ENCODE data around the gene YJEFN3.

YJEFN3 gene

GRCh38 chr19:19558055-19558454 lies 29.3 kb downstream of the YJEFN3 start:
- no peak for DNase-seq

- DNase-seq = no peak
Measured at GRCh38 chr19:19558636-19559035, 29.9 kb downstream of the YJEFN3 start.

- no peak for DNase-seq
Measured at GRCh38 chr19:19559931-19560330, 31.2 kb downstream of the YJEFN3 start.

- DNase-seq = no peak
Measured at GRCh38 chr19:19561946-19562664, 33.4 kb downstream of the YJEFN3 start.

- DNase-seq = peak; percentile 38
Measured at GRCh38 chr19:19562665-19563347, 34.1 kb downstream of the YJEFN3 start.

GRCh38 chr19:19563348-19563848 lies 34.7 kb downstream of the YJEFN3 start:
- no peak for DNase-seq

- no peak for DNase-seq
Measured at GRCh38 chr19:19566306-19566705, 37.6 kb downstream of the YJEFN3 start.

- no peak for DNase-seq
Measured at GRCh38 chr19:19567391-19567790, 38.7 kb downstream of the YJEFN3 start.

- DNase-seq = no peak
Measured at GRCh38 chr19:19568802-19569756, 40.4 kb downstream of the YJEFN3 start.

- no peak for DNase-seq
Measured at GRCh38 chr19:19570571-19570970, 41.9 kb downstream of the YJEFN3 start.

- DNase-seq = no peak
Measured at GRCh38 chr19:19571071-19571786, 42.5 kb downstream of the YJEFN3 start.

- no peak for DNase-seq
Measured at GRCh38 chr19:19575411-19575810, 46.7 kb downstream of the YJEFN3 start.

- no peak for DNase-seq
Measured at GRCh38 chr19:19578252-19578651, 49.5 kb downstream of the YJEFN3 start.

- DNase-seq = no peak
Measured at GRCh38 chr19:19579533-19580361, 51.0 kb downstream of the YJEFN3 start.

- no peak for DNase-seq
Measured at GRCh38 chr19:19580418-19580817, 51.7 kb downstream of the YJEFN3 start.

- no peak for DNase-seq
Measured at GRCh38 chr19:19581391-19581790, 52.7 kb downstream of the YJEFN3 start.

- no peak for DNase-seq
Measured at GRCh38 chr19:19582471-19582870, 53.8 kb downstream of the YJEFN3 start.

GRCh38 chr19:19584356-19584755 lies 55.6 kb downstream of the YJEFN3 start:
- DNase-seq = no peak

All from CD4-positive, alpha-beta T cell treated with Interferon gamma for 1 hour (primary cell).